HG02852 (cell line): ENCODE measurements around the gene TLR1.
A peak's percentile ranks its signal among the peaks of the same experiment; 100 is the strongest.
"Not testable (repeated sequence)": the region's sequence is repeated elsewhere in the genome, so short reads cannot be mapped to it uniquely, and the experiment has no call there.

Source experiments
- ATAC-seq: cut with Tn5 transposase; IDR thresholded peaks from one replicate; pipeline ENCODE4 v1.9.1; 2021; ENCODE audit warnings: mild to moderate bottlenecking, moderate library complexity; ENCODE audit not compliant: unreplicated experiment

TLR1 gene

GRCh38 chr4:38804654-38805295 lies at the start of gene TLR1:
TLR1 (minus strand) TSS chr4:38804791; CDS start chr4:38798831, 5,960 bp downstream.
- ATAC-seq: no peak

- ATAC-seq: no peak
Observed at GRCh38 chr4:38846015-38846414, 41.4 kb upstream of the TLR1 start.

GRCh38 chr4:38842994-38843393 lies 38.4 kb upstream of the TLR1 start:
- no peak for ATAC-seq

GRCh38 chr4:38837849-38838248 lies 33.3 kb upstream of the TLR1 start:
- no peak for ATAC-seq

GRCh38 chr4:38837334-38837733 lies 32.7 kb upstream of the TLR1 start:
- no peak for ATAC-seq

- no peak for ATAC-seq
Observed at GRCh38 chr4:38834570-38834969, 30.0 kb upstream of the TLR1 start.

- no peak for ATAC-seq
Observed at GRCh38 chr4:38832624-38833528, 28.3 kb upstream of the TLR1 start.

GRCh38 chr4:38832206-38832605 lies 27.6 kb upstream of the TLR1 start:
- no peak for ATAC-seq

GRCh38 chr4:38831653-38832052 lies 27.1 kb upstream of the TLR1 start:
- ATAC-seq: no peak

GRCh38 chr4:38829237-38829636 lies 24.6 kb upstream of the TLR1 start:
- ATAC-seq: no peak

GRCh38 chr4:38823766-38824165 lies 19.2 kb upstream of the TLR1 start:
- ATAC-seq: no peak

GRCh38 chr4:38822748-38823303 lies 18.2 kb upstream of the TLR1 start:
- no peak for ATAC-seq

- ATAC-seq: no peak
Observed at GRCh38 chr4:38821739-38822138, 17.1 kb upstream of the TLR1 start.

- ATAC-seq: peak; percentile 42
Observed at GRCh38 chr4:38820329-38821061, 15.9 kb upstream of the TLR1 start.

GRCh38 chr4:38819569-38819968 lies 15.0 kb upstream of the TLR1 start:
- ATAC-seq: peak; percentile 38

GRCh38 chr4:38818441-38818976 lies 13.9 kb upstream of the TLR1 start:
- peak; percentile 60 for ATAC-seq

- ATAC-seq: no peak
Observed at GRCh38 chr4:38815885-38816782, 11.5 kb upstream of the TLR1 start.

- ATAC-seq: no peak
Observed at GRCh38 chr4:38814386-38814785, 9.8 kb upstream of the TLR1 start.

GRCh38 chr4:38811297-38811696 lies 6.7 kb upstream of the TLR1 start:
- ATAC-seq: no peak

- ATAC-seq: not testable (repeated sequence)
Observed at GRCh38 chr4:38807462-38807861, 2.9 kb upstream of the TLR1 start.
